Natural killer cell (primary cell): Measurements from ENCODE around the gene TTC24. TPM values are rescaled to one million over a fixed set of nuclear protein-coding genes. Genes with fewer than 3 reads are reported as not detected.
"Not testable (repeated sequence)": the region's sequence is repeated elsewhere in the genome, so short reads cannot be mapped to it uniquely, and the experiment has no call there.

ENCODE experiments used
- ATAC-seq, 3 donors: fragments of 150-1000 bp in 2 of 3; fragments of 200-7000 bp in 1 of 3; cut with Tn5 transposase; 1 replicate in 1 of 3; 2 replicates in 2 of 3; pipeline ENCODE4 v1.10.0; 2021; ENCODE audit warnings: mild to moderate bottlenecking in 2 of 3, moderate library complexity in 2 of 3
- DNase-seq, 2 donors: peaks; one replicate each; pipeline versions ENCODE4 v3.0.0 to v3.0.0-alpha.2; 2013 to 2021; ENCODE audit warnings: mixed read lengths in 1 of 2
- H3K27ac ChIP-seq: one replicate; pipeline ENCODE4 v1.5.1; 2013; ENCODE audit warnings: mild to moderate bottlenecking, low read length
- H3K27me3 ChIP-seq: one replicate; pipeline ENCODE4 v1.6.1; 2013; ENCODE audit warnings: low read length; ENCODE audit not compliant: control insufficient read depth, insufficient read depth
- H3K36me3 ChIP-seq: one replicate; pipeline ENCODE4 v1.6.1; 2013; ENCODE audit warnings: low read length; ENCODE audit not compliant: control insufficient read depth, insufficient read depth
- H3K4me1 ChIP-seq: one replicate; pipeline ENCODE4 v1.6.1; 2013; ENCODE audit warnings: low read length; ENCODE audit not compliant: control insufficient read depth, insufficient read depth
- H3K4me3 ChIP-seq: one replicate; pipeline ENCODE4 v1.5.1; 2013; ENCODE audit warnings: low read length
- H3K9me3 ChIP-seq: one replicate; pipeline ENCODE4 v1.6.1; 2013; ENCODE audit warnings: low read length; ENCODE audit not compliant: control insufficient read depth, insufficient read depth
- H3K27ac Mint-ChIP-seq, 2 donors: one replicate each; pipeline ENCODE4 v1.8.0; 2022; ENCODE audit warnings: mild to moderate bottlenecking in 2 of 2, mixed read lengths in 2 of 2, moderate library complexity in 1 of 2
- H3K27me3 Mint-ChIP-seq, 2 donors: one replicate each; pipeline ENCODE4 v1.8.0; 2022; ENCODE audit warnings: low read depth in 2 of 2, mixed read lengths in 2 of 2
- H3K36me3 Mint-ChIP-seq: one replicate; pipeline ENCODE4 v1.8.0; 2022; ENCODE audit warnings: mixed read lengths
- H3K4me1 Mint-ChIP-seq, 2 donors: one replicate each; pipeline ENCODE4 v1.8.0; 2022; ENCODE audit warnings: mixed read lengths in 2 of 2
- H3K4me3 Mint-ChIP-seq: one replicate; pipeline ENCODE4 v1.8.0; 2022; ENCODE audit warnings: mild to moderate bottlenecking, moderate library complexity, mixed read lengths
- H3K9me3 Mint-ChIP-seq, 2 donors: one replicate each; pipeline ENCODE4 v1.8.0; 2022; ENCODE audit warnings: mixed read lengths in 2 of 2
- WGBS: methylation state at CpG from one replicate; pipeline ENCODE4 v1.1.7; 2013; ENCODE audit warnings: missing lambda C conversion rate; ENCODE audit not compliant: insufficient coverage; 5-methylcytosine and 5-hydroxymethylcytosine counted together
- intact Hi-C: fragments of 100-400 bp; cut with micrococcal nuclease; formaldehyde crosslinking; loops from one replicate; pipeline ENCODE4 v1.14.2; 2022
- total RNA-seq, 4 donors: library from RNA; stranded (reverse); fragments of 120-200 nt in 1 of 4; gene quantifications; one replicate each; pipeline versions ENCODE4 v1.2.3 to v1.2.4, GENCODE V29; 2013 to 2022
- TF ChIP-seq, protein P1 (sequence below): fragments of 200-600 bp; IDR thresholded peaks from one replicate; pipeline ENCODE4 v1.8.0; 2022; ENCODE audit warnings: antibody characterized with exemption

The TTC24 gene
- total RNA-seq, 3 donors from 2014 or later (not counting 1 experiment from before 2014, with no cell fraction given): 3.3 to 4.1 (median 4.0) TPM

- no peak overlapping the region for H3K27ac Mint-ChIP-seq
- H3K4me3 Mint-ChIP-seq: no peak overlapping the region
Measured at GRCh38 chr1:156584813-156585212, 5.3 kb downstream of the TTC24 start.

GRCh38 chr1:156586323-156586722 lies 6.8 kb downstream of the TTC24 start:
- 73% methylated on average over 4 of the region's 4 CpGs for WGBS
- Histone ChIP-seq H3K27me3 (no peaks in the 10 kb centered on the region), H3K36me3 (no peaks in the 10 kb centered on the region), H3K27ac (no peak overlapping the region), H3K9me3 (no peaks in the 10 kb centered on the region), H3K4me1 (peaks cover 32% of the 10 kb centered on the region), H3K4me3 (no peak overlapping the region)
- Mint-ChIP-seq H3K27ac (no peak overlapping the region), H3K36me3 (no peaks in the 10 kb centered on the region), H3K9me3 (no peaks in the 10 kb centered on the region), H3K4me3 (no peak overlapping the region), H3K4me1 (peaks cover 12 to 26% of the 10 kb centered on the region in 2 donors), H3K27me3 (no peaks in the 10 kb centered on the region)
- intact Hi-C loops: no loop called here
- ATAC-seq: no peak
- no peak for DNase-seq
- TF ChIP-seq, protein P1, sequence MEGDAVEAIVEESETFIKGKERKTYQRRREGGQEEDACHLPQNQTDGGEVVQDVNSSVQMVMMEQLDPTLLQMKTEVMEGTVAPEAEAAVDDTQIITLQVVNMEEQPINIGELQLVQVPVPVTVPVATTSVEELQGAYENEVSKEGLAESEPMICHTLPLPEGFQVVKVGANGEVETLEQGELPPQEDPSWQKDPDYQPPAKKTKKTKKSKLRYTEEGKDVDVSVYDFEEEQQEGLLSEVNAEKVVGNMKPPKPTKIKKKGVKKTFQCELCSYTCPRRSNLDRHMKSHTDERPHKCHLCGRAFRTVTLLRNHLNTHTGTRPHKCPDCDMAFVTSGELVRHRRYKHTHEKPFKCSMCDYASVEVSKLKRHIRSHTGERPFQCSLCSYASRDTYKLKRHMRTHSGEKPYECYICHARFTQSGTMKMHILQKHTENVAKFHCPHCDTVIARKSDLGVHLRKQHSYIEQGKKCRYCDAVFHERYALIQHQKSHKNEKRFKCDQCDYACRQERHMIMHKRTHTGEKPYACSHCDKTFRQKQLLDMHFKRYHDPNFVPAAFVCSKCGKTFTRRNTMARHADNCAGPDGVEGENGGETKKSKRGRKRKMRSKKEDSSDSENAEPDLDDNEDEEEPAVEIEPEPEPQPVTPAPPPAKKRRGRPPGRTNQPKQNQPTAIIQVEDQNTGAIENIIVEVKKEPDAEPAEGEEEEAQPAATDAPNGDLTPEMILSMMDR: no peak

More at GRCh38 chr1:156584813-156585212, 5.3 kb downstream of the TTC24 start:
- H3K27me3 Mint-ChIP-seq: no peaks in the 10 kb centered on the region
- 87% methylated on average over 11 of the region's 11 CpGs for WGBS
- Histone ChIP-seq H3K36me3 (no peaks in the 10 kb centered on the region), H3K27me3 (no peaks in the 10 kb centered on the region), H3K4me1 (peaks cover 32% of the 10 kb centered on the region), H3K27ac (no peak overlapping the region), H3K4me3 (no peak overlapping the region), H3K9me3 (no peaks in the 10 kb centered on the region)
- H3K4me1 Mint-ChIP-seq: peaks cover 6 to 24% of the 10 kb centered on the region in 2 donors
- ATAC-seq: no peak
- DNase-seq: no peak
- no peaks in the 10 kb centered on the region for H3K36me3 Mint-ChIP-seq
- intact Hi-C loops: loop anchor here (1.0 to 2.0 kb wide), 2 partner anchors 16 to 23 kb away; partner anchors contain the start of gene GPATCH4
- no peaks in the 10 kb centered on the region for H3K9me3 Mint-ChIP-seq
- TF ChIP-seq, protein P1: no peak

GRCh38 chr1:156586892-156587477 lies 7.5 kb downstream of the TTC24 start:
- intact Hi-C loops: no loop called here
- H3K4me1 Mint-ChIP-seq: peaks cover 13 to 23% of the 10 kb centered on the region in 2 donors
- no peaks in the 10 kb centered on the region for H3K27me3 Mint-ChIP-seq
- no peaks in the 10 kb centered on the region for H3K9me3 Mint-ChIP-seq
- H3K36me3 Mint-ChIP-seq: no peaks in the 10 kb centered on the region
- no peaks in the 10 kb centered on the region for H3K27me3 ChIP-seq
- H3K9me3 ChIP-seq: no peaks in the 10 kb centered on the region
- H3K27ac Mint-ChIP-seq: no peak overlapping the region
- no peak for DNase-seq
- 100% methylated on average over 2 of the region's 3 CpGs for WGBS
- no peak overlapping the region for H3K4me3 ChIP-seq
- no peak overlapping the region for H3K4me3 Mint-ChIP-seq
- peaks cover 28% of the 10 kb centered on the region for H3K4me1 ChIP-seq
- ATAC-seq: no peak
- TF ChIP-seq, protein P1: no peak
- H3K27ac ChIP-seq: no peak overlapping the region
- H3K36me3 ChIP-seq: no peaks in the 10 kb centered on the region

- H3K27ac ChIP-seq, H3K4me3 ChIP-seq, ATAC-seq, H3K27me3 Mint-ChIP-seq, H3K36me3 Mint-ChIP-seq, H3K4me3 Mint-ChIP-seq, H3K27ac Mint-ChIP-seq, intact Hi-C loops, H3K36me3 ChIP-seq, H3K9me3 ChIP-seq, H3K27me3 ChIP-seq, H3K9me3 Mint-ChIP-seq, DNase-seq: not testable (repeated sequence)
- peaks cover 19% of the 10 kb centered on the region in 2 donors for H3K4me1 Mint-ChIP-seq
- 94% methylated on average over 8 of the region's 8 CpGs for WGBS
- peaks cover 28% of the 10 kb centered on the region for H3K4me1 ChIP-seq
Measured at GRCh38 chr1:156587927-156588326, 8.4 kb downstream of the TTC24 start.
